Epidermal melanocyte (primary cell): ENCODE data around the gene TMEM59.
A peak's percentile ranks its signal among the peaks of the same experiment; 100 is the strongest.

Experiments
- DNase-seq: peaks from one replicate; pipeline ENCODE4 v3.0.0; 2011; ENCODE audit warnings: low spot score; ENCODE audit not compliant: insufficient read length

The TMEM59 gene

GRCh38 chr1:53986458-53986857 is 66.5 kb downstream of the TMEM59 start:
- DNase-seq = no peak

DNA sequence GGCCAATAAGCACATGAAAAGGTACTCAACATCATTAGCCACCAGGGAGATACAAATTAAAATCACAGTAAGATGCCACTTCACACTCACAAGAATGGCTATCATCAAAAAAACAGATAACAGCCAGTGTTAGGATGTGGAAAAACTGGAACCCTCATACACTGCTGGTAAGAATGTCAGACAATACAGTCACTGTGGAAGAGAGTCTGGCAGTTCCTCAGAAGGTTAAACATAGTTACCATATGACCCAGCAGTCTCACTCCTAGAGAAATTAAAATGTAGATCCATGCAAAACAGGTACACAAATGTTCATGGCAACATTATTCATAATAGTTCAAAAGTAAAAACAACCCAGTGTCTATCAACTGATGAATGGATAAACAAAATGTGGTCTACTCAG is 68.3 kb downstream of the TMEM59 start:
- DNase-seq = no peak

- peak; percentile 64 for DNase-seq
Measured at GRCh38 chr1:53982763-53983104, 70.3 kb downstream of the TMEM59 start.

DNA sequence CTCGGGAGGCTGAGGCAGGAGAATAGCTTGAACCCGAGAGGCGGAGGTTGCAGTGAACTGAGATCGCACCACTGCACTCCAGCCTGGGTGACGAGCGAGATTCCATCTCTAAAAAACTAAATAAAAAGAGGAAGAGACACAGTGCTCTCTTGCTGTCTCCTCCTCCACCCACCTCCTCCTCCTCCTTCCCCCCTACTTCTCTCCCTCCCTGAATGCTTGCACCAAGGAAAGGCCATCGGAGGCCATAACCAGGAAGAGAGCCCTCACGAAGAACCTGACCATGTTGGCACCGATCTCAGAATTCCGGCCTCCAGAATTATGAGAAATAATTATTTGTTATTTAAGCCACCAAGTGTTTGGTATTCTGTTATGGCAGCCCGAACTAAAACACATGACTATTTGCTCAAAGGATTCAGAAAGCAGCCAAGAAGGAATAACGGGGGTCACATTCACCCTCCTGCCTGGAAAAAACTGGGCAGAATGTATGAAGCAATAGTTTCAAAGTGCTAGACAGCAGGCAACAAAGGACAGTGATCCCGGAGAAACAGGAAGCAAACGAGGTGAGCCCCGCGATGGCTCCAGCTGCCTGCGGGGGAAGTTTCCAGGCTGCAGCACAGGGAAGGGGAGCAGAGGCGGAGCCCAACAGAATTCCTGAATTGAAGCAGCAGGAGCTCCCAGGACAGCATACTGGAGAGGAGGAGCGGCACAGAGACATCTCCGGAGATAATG is 70.8 kb downstream of the TMEM59 start:
- DNase-seq = peak; percentile 50

GRCh38 chr1:53981220-53981619 is 71.8 kb downstream of the TMEM59 start:
- DNase-seq = no peak

DNA sequence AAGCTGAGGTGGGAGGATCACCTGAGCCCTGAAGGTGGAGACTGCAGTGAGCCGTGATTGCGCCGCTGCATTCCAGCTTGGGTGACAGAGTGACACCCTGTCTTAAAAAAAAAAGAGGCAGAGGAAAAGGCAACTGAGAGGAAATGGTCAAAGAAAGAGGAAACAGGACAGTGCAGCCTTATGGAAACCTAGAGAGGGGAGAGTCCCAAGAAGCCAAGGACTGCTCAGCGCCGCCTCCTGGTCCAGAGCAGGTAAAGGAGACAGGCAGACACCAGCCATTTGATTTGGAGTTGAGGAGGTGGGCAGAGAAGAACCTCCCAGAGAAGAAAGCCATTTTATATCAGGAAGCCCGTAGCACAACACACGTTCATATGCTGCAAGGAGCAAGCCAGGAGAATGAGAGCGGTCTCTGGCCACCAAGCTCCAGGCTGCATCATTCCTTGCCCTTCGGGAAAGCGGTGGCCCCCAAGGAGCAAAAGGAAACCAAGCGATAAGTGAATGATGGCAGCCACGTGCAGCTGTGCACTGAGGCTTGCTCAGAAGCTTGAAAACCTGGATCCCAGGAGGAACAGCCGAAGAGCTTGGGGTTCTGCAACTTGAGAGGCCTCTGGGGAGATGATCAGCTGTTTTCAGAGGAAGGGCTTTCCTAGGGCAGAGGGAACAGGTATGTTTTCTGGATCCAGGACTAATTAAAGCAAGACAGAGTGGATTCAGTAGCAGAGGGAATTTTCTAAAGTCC is 73.1 kb downstream of the TMEM59 start:
- DNase-seq = no peak
